Hematopoietic multipotent progenitor cell treated with erythropoietin and hydrocortisone succinate and interleukin-3 and kit ligand, for 6 days (in vitro differentiated cells): ENCODE measurements around the gene ADNP.

ENCODE experiments used
- DNase-seq: peaks from one replicate; pipeline ENCODE4 v3.0.0-alpha.2; 2015

The ADNP gene

DNA sequence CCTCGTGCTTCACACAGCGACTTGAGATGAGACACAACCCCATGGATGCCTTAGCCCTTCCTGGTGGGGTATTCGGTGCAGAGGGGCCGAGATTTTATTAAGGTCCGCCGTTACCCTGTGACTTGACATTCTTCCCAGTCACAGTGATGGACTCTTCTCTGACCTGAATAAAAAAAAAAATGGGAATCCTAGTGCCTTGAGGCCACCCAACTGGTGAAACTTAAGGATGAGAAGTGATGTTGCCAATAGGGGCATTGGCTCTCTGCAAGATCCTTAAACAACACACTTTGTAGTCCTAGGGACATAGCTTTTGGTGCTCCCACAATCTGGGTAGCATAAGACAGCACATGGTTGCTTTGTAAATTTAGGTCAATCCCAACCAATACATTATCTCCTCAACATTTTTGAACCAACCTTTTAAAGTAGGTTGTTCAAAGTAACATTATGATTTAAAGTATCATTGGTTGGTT, 814 bp upstream of the ADNP start:
- peak; percentile 24 for DNase-seq

DNA sequence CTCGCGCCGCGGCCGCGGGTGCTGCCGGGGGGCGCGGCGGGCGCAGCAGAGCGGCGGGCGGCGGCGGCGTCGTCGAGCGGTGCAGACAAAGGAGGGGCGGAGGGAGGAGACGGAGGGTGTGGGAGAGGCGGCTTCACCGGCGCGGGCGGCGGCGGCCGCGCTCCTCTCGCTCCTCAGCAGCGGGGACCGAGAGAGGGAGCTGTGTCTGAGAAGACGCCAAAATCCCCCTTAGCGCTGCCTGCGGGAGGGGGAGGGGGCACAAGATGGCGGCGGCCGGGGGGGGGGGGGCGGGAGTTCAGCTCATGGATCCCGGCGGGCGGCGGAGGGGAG, 296 bp downstream of the ADNP start:
- no peak for DNase-seq

GRCh38 chr20:50930139-50930975, 880 bp downstream of the ADNP start:
- peak; percentile 23 for DNase-seq

- peak; percentile 99 for DNase-seq
Measured at GRCh38 chr20:50929299-50930138, 1.7 kb downstream of the ADNP start.

DNA sequence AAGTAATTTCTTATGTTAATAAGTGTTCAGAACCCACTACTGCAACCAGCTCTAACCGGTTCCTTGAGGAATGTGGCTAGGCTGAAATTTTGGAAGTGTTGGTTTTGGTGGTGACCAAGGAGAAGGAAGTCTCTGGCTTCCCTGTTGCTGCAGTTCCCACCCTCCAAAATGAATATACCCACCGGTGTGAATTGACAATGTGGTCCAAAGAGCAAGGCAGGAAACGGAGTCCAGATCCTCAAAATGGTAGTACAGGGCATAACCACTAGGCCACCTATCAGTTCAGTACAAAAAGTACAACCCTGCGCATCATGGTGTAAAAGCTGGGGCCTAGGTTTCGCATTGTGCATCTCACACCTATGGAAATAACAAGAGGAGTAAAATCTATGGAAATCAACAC, 2.8 kb downstream of the ADNP start:
- DNase-seq: no peak

GRCh38 chr20:50926530-50926929, 4.7 kb downstream of the ADNP start:
- DNase-seq: no peak

DNA sequence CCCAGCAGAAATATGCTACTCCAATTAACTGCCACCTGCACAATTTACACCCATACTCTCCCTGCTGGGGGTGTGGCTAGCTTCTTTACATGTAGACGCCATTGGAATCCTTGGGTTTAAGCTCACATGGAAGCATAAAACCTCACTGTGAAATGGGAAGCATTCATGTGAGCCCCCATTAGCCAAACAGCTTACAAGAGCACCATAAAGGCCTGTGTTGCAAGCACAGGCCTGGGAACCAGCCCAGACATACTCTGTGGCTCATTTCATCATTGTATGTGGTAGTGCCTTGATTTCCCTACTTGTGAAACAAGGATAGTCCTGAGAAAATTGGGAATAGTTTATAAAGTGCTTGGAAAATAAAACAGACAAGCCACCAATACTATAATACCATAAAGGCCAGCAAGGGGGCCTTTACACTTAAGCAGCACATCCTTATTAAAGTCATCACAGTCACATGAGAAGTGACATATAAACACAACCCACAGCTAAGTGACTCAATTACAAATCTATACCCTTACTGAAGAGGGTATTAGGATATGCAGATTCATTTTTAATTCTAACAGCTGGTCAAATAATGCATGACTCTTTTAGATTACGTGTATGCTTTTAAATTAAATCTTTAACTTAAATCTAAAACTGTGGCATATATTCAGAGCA, 6.8 kb downstream of the ADNP start:
- DNase-seq: no peak

GRCh38 chr20:50921803-50922501, 9.3 kb downstream of the ADNP start:
- no peak for DNase-seq

GRCh38 chr20:50920997-50921396, 10.2 kb downstream of the ADNP start:
- DNase-seq: peak; percentile 64

DNA sequence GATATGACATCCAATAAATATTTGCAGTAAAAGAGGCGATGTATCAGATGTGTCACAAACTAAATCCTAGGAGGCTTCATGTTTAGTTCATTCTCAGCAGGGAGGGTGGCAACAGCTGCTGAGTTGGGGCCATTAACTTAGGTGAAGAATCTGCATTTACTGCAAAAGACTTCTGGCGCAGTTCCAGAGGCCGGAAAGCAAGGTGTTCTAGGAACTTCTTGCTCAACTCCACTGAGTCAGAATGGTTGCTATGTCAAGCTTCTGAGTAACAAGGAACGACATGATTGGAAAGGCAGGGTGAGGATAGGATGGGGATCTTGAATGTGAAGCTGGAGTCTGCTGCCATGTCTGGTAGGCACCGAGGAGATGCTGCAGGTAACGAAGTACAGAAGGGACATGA, 11.7 kb downstream of the ADNP start:
- DNase-seq: no peak

- DNase-seq: no peak
Measured at GRCh38 chr20:50918403-50918802, 12.8 kb downstream of the ADNP start.

DNA sequence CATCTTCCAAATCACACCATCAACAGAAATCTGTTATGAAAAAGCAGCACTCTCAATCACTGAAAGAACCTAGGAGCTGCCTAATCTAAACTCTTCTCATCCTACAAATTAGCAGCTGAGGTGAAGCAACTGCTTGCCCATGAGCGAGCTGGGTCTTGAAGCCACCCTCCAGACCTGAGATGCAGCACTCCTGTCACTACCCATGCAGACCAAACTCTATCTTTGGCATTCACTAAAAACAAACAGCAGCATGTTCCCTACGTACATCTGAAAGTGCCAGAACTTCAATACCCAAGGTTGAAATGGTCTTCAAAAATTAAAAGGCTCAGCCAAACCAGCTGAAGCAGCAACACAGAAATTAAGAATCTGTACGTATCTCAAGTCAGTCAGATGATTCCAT, 14.3 kb downstream of the ADNP start:
- DNase-seq: no peak

GRCh38 chr20:50916257-50916656, 15.0 kb downstream of the ADNP start:
- DNase-seq: no peak

GRCh38 chr20:50915424-50915823, 15.8 kb downstream of the ADNP start:
- DNase-seq: no peak

DNA sequence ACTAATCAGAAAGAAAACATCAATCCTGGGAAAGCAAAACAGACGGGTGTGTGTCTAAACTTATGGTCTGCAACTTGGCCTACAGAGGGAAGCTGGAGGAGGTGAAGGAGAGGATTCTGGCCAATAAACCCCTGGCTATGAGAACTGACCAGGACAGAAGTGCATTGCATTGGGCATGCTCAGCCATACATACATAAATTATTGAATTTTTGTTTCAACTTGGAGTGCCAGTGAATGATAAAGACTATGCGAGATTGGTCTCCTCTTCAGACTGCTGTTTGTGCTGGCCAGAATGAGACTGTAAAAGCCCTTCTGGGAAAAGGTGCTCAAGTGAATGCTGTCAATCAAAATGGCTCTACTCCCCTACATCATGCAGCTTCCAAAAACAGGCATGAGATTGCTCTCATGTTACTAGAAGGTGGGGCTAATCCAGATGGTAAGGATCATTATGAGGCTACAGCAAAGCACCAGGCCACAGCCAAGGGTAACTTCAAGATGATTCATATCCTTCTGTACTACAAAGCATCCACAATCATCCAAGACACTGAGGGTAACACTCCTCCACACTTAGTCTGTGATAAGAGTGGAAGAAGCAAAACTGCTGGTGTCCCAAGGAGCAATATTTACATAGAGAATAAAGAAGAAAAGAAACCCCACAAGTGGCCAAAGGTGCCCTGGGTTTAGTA, 17.4 kb downstream of the ADNP start:
- DNase-seq: no peak

DNA sequence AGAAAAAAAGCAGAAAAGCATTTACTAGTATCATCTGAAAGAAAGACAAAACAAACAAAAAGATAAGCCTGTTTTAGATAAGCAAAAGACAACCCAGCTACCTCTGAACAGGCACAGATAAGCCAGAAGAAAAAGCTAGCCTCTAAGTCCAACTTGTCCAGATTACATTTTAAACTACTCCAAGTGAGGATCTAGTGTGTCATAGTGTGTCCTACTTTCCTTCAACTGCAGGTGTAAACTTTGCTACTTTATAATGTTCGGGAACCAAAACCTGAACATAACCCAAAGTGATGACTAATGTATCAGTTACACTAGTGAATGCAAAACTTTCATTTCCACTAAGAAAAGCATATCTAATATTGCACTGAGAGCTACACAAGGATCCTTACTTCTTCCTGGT, 19.5 kb downstream of the ADNP start:
- no peak for DNase-seq

GRCh38 chr20:50911030-50911429, 20.2 kb downstream of the ADNP start:
- DNase-seq: no peak

GRCh38 chr20:50909413-50909812, 21.8 kb downstream of the ADNP start:
- no peak for DNase-seq

GRCh38 chr20:50904067-50904570, 27.1 kb downstream of the ADNP start:
- DNase-seq: no peak

GRCh38 chr20:50903353-50904051, 27.7 kb downstream of the ADNP start:
- DNase-seq: peak; percentile 94

DNA sequence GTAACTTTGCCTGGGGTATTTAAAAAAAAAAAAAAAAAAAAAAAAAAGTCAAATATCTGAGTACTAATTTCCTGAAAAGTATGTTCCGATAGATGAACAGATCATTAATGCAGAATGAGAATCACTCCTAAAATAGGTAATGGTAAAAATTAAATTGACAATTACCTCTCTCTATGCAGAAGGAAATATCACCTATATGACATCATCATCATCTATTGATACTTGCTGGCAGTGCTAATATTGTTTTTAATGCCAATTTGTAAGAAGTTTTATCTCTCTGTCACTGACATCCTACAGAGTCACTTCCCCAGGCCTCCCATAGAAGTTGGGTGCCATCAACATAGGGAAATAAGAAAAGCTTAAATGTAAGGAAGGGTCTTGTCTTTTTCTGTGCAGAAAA, 29.9 kb downstream of the ADNP start:
- DNase-seq: no peak

DNA sequence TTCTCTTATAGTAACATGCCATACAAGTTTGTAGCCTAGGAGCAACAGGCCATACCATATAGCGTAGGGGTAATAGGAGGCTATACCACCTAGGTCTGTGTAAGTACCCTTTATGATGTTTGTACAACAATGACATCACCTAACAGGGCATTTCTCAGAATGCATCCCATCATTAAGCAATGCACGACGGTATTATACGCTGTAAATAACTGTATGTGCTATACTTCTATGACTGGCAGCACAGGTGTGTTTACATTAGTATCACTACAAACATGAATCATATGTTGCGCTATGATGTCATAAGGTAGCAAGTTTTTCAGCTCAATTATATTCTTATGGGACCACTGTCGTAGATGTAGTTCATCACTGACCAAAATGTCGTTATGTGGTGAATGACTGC, 31.0 kb downstream of the ADNP start:
- DNase-seq: no peak
